ENCODE measurements around the gene DAB1. TPM values are rescaled to one million over a fixed set of nuclear protein-coding genes. Genes with fewer than 3 reads are reported as not detected.

Gene DAB1
- total RNA-seq, 3 donors from 2014 or later: 0.61 to 2.0 (median 0.92) TPM

GRCh38 chr1:57208741-57209302 is 215.0 kb downstream of the DAB1 start:
- DNase-seq (no peak), ATAC-seq (no peak)
- Histone ChIP-seq H3K4me1 (ENCODE audit: low read depth) (no peaks in the 10 kb centered on the region), H3K36me3 (ENCODE audit: low read depth) (no peaks in the 10 kb centered on the region), H3K9me3 (no peaks in the 10 kb centered on the region), H3K4me3 (no peak overlapping the region)
- TF ChIP-seq, protein P1, sequence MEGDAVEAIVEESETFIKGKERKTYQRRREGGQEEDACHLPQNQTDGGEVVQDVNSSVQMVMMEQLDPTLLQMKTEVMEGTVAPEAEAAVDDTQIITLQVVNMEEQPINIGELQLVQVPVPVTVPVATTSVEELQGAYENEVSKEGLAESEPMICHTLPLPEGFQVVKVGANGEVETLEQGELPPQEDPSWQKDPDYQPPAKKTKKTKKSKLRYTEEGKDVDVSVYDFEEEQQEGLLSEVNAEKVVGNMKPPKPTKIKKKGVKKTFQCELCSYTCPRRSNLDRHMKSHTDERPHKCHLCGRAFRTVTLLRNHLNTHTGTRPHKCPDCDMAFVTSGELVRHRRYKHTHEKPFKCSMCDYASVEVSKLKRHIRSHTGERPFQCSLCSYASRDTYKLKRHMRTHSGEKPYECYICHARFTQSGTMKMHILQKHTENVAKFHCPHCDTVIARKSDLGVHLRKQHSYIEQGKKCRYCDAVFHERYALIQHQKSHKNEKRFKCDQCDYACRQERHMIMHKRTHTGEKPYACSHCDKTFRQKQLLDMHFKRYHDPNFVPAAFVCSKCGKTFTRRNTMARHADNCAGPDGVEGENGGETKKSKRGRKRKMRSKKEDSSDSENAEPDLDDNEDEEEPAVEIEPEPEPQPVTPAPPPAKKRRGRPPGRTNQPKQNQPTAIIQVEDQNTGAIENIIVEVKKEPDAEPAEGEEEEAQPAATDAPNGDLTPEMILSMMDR (IDR thresholded peaks at IDR 0.05): no peak
- intact Hi-C loops (cut with DNase I, micrococcal nuclease): no loop called here

GRCh38 chr1:57206038-57206437 is 217.8 kb downstream of the DAB1 start:
- H3K9me3 ChIP-seq: no peaks in the 10 kb centered on the region
- H3K4me3 ChIP-seq: no peak overlapping the region
- H3K4me1 ChIP-seq (ENCODE audit: low read depth): no peaks in the 10 kb centered on the region
- H3K36me3 ChIP-seq (ENCODE audit: low read depth): no peaks in the 10 kb centered on the region
- intact Hi-C loops (cut with DNase I, micrococcal nuclease): no loop called here
- TF ChIP-seq, protein P1 (IDR thresholded peaks at IDR 0.05): no peak
- DNase-seq (no peak), ATAC-seq (no peak)

GRCh38 chr1:57204942-57205787 is 218.7 kb downstream of the DAB1 start:
- TF ChIP-seq, protein P1 (IDR thresholded peaks at IDR 0.05): no peak
- Histone ChIP-seq H3K36me3 (ENCODE audit: low read depth) (no peaks in the 10 kb centered on the region), H3K9me3 (no peaks in the 10 kb centered on the region), H3K4me1 (ENCODE audit: low read depth) (no peaks in the 10 kb centered on the region), H3K4me3 (no peak overlapping the region)
- intact Hi-C loops (cut with DNase I, micrococcal nuclease): no loop called here
- DNase-seq (no peak), ATAC-seq (no peak)

DNA sequence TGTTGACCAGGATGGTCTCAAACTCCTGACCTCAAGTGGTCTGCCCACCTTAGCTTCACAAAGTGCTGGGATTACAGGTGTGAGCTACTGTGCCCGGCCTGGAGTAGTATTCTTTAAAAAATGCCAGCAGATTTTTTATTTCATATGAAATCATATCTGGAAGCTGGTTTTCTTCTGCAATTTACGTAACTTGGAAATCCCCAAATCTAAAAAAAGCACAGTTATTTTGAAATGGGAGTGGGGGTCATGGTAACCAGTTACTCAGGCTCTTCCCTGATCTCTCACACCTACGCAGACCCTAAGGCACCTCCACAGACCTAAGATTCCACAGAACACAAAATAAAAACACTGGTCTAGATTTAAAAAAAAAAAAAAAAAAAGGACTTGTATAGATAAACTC is 219.8 kb downstream of the DAB1 start:
- ATAC-seq (no peak), DNase-seq (no peak)
- no peaks in the 10 kb centered on the region for H3K36me3 ChIP-seq (ENCODE audit: low read depth)
- TF ChIP-seq, protein P1 (IDR thresholded peaks at IDR 0.05): no peak
- H3K4me3 ChIP-seq: no peak overlapping the region
- intact Hi-C loops (cut with DNase I, micrococcal nuclease): no loop called here
- H3K9me3 ChIP-seq: no peaks in the 10 kb centered on the region
- H3K4me1 ChIP-seq (ENCODE audit: low read depth): no peaks in the 10 kb centered on the region

- H3K9me3 ChIP-seq: no peaks in the 10 kb centered on the region
- no peak for DNase-seq
- no peak overlapping the region for H3K4me3 ChIP-seq
- TF ChIP-seq, protein P1 (IDR thresholded peaks at IDR 0.05): no peak
- ATAC-seq: no peak
- no peaks in the 10 kb centered on the region for H3K36me3 ChIP-seq (ENCODE audit: low read depth)
- no peaks in the 10 kb centered on the region for H3K4me1 ChIP-seq (ENCODE audit: low read depth)
- intact Hi-C loops (cut with DNase I, micrococcal nuclease): no loop called here
Measured at GRCh38 chr1:57202241-57202640, 221.6 kb downstream of the DAB1 start.
